ENCODE measurements around the gene LAG3. TPM values are rescaled to one million over a fixed set of nuclear protein-coding genes. Genes with fewer than 3 reads are reported as not detected.
A peak's percentile ranks its signal among the peaks of the same experiment; 100 is the strongest.

LAG3 gene
- total RNA-seq, 1 donor from 2014 or later: not detected

DNA sequence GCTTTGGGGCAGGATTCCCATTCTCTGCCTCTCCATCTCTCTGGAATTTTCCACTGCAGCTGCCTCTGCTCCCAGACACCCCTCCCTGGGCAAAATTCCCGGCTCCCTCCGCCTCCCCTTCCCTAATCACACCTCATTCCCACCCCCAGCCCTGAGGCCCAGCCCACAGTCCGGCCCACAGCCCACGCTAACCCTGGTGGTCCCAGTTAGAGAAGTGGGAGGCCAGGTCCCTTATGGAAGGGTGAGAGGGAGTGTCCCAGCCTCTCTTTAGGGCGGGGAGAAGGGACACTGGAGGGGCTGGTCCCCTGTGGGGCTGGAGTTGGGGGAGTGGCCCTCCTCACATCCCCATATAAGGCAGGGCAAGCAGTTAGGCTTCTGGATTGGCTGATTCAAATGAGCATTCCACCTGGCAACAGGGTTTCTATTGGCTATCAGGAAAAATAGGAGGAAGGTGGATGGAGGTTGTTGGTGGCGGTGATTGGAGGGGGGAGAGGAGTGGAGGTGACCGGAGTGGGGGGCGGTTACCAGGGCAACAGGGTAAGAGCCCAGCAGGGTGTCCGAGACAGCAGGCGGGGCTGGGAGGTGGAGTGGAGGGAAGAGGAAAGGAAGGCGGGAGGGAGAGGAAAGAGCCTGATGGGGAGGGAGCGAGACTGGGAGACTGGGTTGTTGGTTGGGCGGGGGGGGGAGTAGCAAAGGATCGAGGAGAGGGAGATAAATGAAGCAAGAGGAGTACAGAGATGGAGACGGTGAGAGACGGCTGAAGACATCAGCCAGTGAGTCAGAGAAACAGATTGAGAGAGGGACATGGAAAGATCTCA lies 8.1 kb upstream of the LAG3 start:
- TF ChIP-seq, protein P1, sequence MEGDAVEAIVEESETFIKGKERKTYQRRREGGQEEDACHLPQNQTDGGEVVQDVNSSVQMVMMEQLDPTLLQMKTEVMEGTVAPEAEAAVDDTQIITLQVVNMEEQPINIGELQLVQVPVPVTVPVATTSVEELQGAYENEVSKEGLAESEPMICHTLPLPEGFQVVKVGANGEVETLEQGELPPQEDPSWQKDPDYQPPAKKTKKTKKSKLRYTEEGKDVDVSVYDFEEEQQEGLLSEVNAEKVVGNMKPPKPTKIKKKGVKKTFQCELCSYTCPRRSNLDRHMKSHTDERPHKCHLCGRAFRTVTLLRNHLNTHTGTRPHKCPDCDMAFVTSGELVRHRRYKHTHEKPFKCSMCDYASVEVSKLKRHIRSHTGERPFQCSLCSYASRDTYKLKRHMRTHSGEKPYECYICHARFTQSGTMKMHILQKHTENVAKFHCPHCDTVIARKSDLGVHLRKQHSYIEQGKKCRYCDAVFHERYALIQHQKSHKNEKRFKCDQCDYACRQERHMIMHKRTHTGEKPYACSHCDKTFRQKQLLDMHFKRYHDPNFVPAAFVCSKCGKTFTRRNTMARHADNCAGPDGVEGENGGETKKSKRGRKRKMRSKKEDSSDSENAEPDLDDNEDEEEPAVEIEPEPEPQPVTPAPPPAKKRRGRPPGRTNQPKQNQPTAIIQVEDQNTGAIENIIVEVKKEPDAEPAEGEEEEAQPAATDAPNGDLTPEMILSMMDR (conservative IDR thresholded peaks at IDR 0.05; ENCODE audit: low read depth, low read length): no peak
- peak overlapping the region; percentile 45 for H3K4me3 ChIP-seq (ENCODE audit: low read depth, low read length)
- DNase-seq (ENCODE audit: low read depth): peak; percentile 86

GRCh38 chr12:6765048-6765633 lies 7.2 kb upstream of the LAG3 start:
- H3K4me3 ChIP-seq (ENCODE audit: low read depth, low read length): peak overlapping the region; percentile 92
- TF ChIP-seq, protein P1 (conservative IDR thresholded peaks at IDR 0.05; ENCODE audit: low read depth, low read length): no peak
- DNase-seq (ENCODE audit: low read depth): no peak

GRCh38 chr12:6765634-6766581 lies 6.4 kb upstream of the LAG3 start, which contains the start of gene PTMS:
PTMS (plus strand) TSS chr12:6766363; CDS start chr12:6766706, 343 bp downstream.
- TF ChIP-seq, protein P1 (conservative IDR thresholded peaks at IDR 0.05; ENCODE audit: low read depth, low read length): no peak
- DNase-seq (ENCODE audit: low read depth): no peak
- H3K4me3 ChIP-seq (ENCODE audit: low read depth, low read length): peak within 1 kb of the TSS; percentile 92

GRCh38 chr12:6766651-6767349 lies 5.5 kb upstream of the LAG3 start:
- TF ChIP-seq, protein P1 (conservative IDR thresholded peaks at IDR 0.05; ENCODE audit: low read depth, low read length): peak; percentile 55
- DNase-seq (ENCODE audit: low read depth): no peak
- H3K4me3 ChIP-seq (ENCODE audit: low read depth, low read length): peak overlapping the region; percentile 92

DNA sequence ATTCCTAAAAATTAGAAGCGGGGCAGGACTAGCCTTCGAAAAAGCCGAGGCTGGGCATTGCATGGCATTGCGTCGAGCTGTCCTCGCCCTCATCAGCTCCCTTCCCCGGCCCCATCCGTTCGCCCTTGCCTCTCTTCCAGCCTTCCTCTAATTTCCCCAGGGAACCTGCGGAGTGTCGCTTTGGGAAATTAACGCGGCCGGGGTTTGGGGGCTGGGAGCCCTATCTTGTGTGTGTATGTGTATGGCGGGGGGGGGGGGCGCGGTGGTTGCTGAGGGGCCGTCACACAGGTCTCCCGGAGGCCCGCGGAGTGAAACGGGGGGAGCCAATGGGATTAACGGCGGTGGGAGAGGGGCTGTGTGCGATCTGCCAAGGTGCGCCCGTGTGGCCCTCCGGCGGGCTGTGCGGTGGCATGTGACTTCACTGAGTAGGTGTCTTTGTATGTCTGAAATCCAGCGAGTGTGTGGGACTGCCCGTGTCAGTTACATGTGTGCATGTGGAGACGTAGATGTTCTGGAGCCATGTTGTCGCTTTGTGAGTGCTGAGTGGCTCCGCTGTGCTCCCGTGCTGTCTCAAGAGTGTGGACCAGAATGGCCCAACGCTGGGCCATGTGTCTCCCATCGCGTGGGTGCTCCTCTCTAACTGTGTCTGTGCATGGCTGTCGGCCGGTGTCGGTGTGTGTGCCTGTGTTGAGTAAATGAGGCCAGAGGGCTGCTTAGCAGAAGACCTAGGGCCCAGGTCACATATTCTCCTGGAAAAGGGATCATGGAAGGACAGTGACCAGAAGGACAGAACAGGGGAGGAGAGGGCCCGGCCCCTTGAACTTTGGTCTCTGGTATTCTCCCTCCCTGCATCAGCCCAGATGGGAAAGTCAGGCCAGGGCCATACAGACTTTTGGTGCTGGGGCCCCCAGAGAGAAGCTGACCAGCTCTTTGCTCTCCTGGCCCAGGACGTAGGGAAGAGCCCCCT lies 4.7 kb upstream of the LAG3 start:
- no peak for DNase-seq (ENCODE audit: low read depth)
- TF ChIP-seq, protein P1 (conservative IDR thresholded peaks at IDR 0.05; ENCODE audit: low read depth, low read length): no peak
- H3K4me3 ChIP-seq (ENCODE audit: low read depth, low read length): peak overlapping the region; percentile 92
